ENCODE data around the gene BAIAP2. TPM values are rescaled to one million over a fixed set of nuclear protein-coding genes. Genes with fewer than 3 reads are reported as not detected.

Gene BAIAP2
- total RNA-seq, 1 experiment from 2014 or later: 14.9 TPM

DNA sequence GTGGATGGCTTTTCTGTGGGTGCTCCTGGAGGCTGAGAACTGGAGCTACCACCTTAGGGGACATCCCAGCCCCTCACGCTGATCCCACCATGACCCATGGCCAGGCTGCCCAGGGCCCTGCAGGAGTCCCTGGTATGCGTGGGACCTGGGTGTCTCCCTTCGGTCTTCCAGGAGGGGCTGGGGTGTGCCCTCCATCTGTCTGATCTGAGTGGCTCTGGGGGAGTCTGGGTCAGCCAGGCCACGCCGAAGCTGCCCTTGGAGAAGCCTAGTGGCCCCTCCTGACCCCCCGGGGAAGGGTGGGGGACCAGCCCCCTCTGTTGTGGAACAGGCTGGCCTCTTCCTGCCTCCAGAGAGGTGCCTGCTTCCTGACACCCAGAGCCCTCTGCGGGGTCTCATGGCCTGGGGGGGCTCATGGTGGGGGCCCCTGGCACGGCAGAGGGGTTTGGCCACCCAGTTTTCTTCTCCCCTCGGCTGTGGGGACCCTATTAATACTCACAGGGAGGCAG is 10.7 kb downstream of the BAIAP2 start:
- no peak for DNase-seq
- no peak overlapping the region for H3K4me3 ChIP-seq (ENCODE audit: insufficient read depth, low read depth, low read length)
- no peaks in the 10 kb centered on the region; the same call in 1 of the 2 replicates for H3K36me3 ChIP-seq (replicated peaks; ENCODE audit: control insufficient read depth, insufficient read depth, low read length)
- no peaks in the 10 kb centered on the region for H3K27me3 ChIP-seq (ENCODE audit: control insufficient read depth, insufficient read depth, low read length)

DNA sequence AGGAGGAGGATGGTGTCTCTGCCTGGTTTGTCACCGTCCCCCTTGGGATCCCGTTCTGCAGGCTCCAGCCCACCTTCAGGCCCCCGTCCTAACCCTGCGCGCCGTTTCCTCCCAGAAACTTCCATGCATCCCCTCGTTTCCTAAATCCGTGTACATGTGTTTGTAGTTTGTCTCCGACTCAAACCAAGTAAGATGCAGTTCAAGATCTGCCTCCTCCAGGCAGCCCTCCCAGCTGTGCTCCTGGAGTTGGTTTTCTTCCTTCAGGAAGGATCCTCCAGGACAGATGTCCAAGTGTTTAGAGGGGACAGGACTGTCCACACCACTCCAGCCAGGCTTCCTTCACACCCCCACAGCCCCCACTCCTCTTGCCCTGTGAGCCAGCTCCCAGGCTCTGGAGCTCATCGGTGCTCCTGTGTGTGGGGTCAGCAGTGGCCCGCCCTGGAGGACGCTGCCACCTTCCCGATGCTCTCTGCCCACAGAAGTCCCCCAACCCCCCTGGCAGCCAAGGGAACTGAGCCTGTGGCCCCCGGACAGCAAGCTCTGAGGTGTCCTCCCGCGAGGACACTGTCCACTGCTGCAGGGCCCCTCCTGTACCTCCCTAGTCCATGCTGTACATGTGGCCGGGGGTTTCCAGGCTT is 11.3 kb downstream of the BAIAP2 start:
- Histone ChIP-seq H3K27me3 (ENCODE audit: control insufficient read depth, insufficient read depth, low read length) (no peaks in the 10 kb centered on the region), H3K4me3 (ENCODE audit: insufficient read depth, low read depth, low read length) (no peak overlapping the region), H3K36me3 (replicated peaks; ENCODE audit: control insufficient read depth, insufficient read depth, low read length) (no peaks in the 10 kb centered on the region; the same call in 1 of the 2 replicates)
- DNase-seq: no peak

DNA sequence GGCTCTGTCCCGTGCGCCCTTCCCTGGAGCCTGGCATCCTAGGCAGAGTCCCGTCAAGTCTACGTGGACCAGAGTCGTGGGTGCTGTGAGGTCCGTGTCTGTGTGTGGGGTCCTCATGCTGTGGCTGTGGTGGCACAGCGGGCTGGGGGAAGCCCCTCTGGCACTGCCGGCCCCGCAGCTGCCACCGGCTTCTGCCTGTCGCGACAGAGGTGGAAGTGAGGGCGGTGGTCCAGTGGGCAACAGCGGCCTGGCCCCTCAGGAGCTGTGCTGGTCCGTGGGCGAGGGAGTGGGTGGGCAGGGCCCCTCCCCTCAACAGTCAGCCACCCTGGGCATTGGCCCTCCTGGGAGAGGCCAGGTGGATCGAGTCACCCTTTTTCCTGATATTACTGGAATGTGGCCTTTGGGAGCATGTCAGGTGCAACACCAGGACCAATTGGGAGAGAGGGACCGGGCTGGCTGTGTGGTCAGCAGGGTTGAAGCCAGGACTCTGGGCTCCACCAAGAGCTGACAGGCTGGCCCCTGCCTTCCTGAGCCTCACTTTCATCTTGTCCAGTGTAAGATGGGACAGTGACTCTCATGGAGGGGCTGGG is 11.9 kb downstream of the BAIAP2 start:
- H3K36me3 ChIP-seq (replicated peaks; ENCODE audit: control insufficient read depth, insufficient read depth, low read length): no peaks in the 10 kb centered on the region; the same call in 1 of the 2 replicates
- no peaks in the 10 kb centered on the region for H3K27me3 ChIP-seq (ENCODE audit: control insufficient read depth, insufficient read depth, low read length)
- no peak for DNase-seq
- H3K4me3 ChIP-seq (ENCODE audit: insufficient read depth, low read depth, low read length): no peak overlapping the region

DNA sequence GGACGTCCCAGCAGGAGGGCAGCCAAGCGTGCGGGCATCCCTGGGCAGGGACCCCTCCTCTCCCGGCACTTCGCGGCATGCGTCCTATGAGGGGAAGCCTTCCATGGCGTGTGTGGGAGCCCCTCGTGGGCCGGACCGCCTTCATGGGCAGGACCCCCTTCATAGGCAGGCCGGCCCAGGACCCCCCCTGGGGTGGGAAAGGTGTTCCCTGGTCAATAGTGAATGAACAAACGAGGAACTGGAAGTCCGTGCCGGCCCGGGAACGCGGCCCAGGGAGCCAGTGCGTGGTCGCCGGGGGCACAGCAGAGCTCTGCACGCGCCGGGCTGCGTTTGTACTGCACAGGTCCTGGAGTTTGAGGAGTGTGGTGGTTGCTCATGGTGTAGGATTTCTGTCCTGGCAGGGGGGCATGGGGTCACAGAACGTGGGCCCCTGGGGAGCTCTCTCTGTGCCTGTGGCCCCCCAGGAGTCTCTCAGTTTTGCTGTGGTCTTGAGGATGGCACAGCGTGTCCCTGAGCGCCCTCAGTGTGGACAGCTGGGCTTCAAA is 13.9 kb downstream of the BAIAP2 start:
- Histone ChIP-seq H3K27me3 (ENCODE audit: control insufficient read depth, insufficient read depth, low read length) (no peaks in the 10 kb centered on the region), H3K4me3 (ENCODE audit: insufficient read depth, low read depth, low read length) (no peak overlapping the region), H3K36me3 (replicated peaks; ENCODE audit: control insufficient read depth, insufficient read depth, low read length) (no peaks in the 10 kb centered on the region; the same call in 1 of the 2 replicates)
- DNase-seq: no peak

DNA sequence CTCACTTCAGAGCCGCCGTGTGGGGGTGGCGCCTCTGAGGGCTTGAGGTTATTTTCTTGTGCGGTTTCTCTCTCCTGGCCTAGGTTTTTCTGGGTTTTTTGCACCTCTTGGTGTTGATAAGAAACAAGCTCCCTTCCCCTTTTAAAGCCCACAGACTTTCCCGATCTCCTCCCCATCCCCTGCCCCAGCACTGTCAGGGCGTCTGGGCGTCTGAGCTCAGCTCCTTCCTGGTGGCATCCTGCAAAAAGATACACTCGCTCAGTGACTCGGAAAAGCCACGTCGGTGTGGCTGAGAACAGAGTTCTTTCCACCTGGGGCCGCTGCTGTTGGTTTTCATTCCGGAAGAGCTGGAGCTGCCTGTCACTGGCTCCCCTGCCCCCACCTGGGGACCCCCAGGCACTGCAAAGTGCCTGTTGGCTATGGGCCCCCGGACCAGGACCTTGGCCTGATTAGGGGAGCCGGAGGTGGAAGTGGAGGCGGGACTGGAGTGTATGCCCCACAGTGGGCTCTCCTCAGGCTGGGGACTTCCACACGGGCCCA is 14.5 kb downstream of the BAIAP2 start:
- Histone ChIP-seq H3K27me3 (ENCODE audit: control insufficient read depth, insufficient read depth, low read length) (no peaks in the 10 kb centered on the region), H3K36me3 (replicated peaks; ENCODE audit: control insufficient read depth, insufficient read depth, low read length) (no peaks in the 10 kb centered on the region; the same call in 1 of the 2 replicates), H3K4me3 (ENCODE audit: insufficient read depth, low read depth, low read length) (no peak overlapping the region)
- no peak for DNase-seq

DNA sequence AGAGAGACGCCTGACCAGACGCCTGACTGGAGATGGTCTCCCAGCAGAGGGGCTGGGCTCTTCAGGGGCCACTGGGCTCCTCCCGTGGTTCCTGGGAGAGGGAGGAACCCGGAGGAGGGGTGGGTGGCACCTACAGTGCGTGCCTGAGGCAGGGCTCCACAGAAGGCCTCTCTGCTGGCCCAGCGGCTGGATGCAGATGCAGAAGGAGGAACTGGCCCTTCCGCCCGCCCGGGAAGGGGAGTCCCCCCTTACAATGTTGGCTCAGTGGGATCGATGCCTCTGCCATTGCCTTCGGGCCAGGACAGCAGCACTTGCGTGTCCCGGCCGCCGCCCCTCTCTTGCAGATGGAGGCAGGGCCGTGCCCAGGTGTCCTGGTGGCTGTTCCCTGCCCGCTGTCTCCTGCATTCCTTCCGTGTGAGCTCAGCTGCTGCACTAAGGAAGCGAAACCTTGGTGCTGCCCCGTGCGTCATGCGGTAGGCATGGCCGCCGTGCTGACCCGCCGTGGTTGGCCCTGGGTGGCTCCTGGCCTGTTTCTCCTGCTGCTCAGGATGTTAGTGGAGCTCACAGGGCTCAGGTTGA is 15.1 kb downstream of the BAIAP2 start:
- Histone ChIP-seq H3K4me3 (ENCODE audit: insufficient read depth, low read depth, low read length) (no peak overlapping the region), H3K36me3 (replicated peaks; ENCODE audit: control insufficient read depth, insufficient read depth, low read length) (no peaks in the 10 kb centered on the region; the same call in 1 of the 2 replicates), H3K27me3 (ENCODE audit: control insufficient read depth, insufficient read depth, low read length) (no peaks in the 10 kb centered on the region)
- DNase-seq: no peak

DNA sequence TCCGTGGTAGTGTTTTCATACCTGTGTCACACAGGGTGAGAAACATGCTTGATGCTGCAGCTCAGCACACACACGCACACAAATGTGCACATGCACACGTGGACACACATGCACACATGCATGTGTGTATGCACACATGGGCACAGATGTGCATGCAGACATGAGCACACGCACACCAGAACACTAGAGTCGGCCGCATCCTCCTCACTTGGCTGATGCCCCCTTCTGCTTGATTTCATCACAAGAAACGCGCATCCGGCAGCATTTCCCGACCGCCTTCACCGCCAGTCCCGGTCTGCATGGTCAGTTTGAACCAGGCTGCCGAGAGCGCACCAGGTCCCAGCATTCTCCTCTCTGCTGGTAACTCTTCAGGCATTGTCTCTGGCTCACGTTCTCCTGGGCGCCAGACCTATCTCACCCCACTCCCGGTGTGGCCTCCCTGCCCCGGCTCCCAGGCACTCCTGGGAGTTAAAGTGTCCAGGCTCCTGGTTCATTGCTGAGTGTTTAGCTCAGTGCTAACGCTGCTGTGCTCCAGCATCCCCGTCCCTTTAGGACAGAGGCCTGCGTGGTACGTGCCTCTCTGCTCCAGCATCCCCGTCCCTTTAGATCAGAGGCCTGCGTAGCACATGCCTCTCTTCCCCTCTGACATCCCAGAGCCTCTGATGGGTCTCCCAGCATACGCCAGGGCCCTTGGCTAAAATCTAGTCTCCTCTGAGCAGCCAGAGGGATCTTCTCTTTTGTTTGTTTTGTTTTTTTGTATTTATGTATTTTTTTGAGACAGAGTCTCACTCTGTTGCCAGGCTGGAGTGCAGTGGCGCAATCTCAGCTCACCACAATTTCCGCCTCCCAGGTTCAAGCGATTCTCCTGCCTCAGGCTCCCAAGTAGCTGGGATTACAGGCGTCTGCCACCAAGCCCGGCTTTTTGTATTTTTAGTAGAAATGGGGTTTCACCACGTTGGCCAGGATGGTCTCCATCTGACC is 16.0 kb downstream of the BAIAP2 start:
- no peak overlapping the region for H3K4me3 ChIP-seq (ENCODE audit: insufficient read depth, low read depth, low read length)
- DNase-seq: no peak
- H3K36me3 ChIP-seq (replicated peaks; ENCODE audit: control insufficient read depth, insufficient read depth, low read length): no peaks in the 10 kb centered on the region; the same call in 1 of the 2 replicates
- no peaks in the 10 kb centered on the region for H3K27me3 ChIP-seq (ENCODE audit: control insufficient read depth, insufficient read depth, low read length)

DNA sequence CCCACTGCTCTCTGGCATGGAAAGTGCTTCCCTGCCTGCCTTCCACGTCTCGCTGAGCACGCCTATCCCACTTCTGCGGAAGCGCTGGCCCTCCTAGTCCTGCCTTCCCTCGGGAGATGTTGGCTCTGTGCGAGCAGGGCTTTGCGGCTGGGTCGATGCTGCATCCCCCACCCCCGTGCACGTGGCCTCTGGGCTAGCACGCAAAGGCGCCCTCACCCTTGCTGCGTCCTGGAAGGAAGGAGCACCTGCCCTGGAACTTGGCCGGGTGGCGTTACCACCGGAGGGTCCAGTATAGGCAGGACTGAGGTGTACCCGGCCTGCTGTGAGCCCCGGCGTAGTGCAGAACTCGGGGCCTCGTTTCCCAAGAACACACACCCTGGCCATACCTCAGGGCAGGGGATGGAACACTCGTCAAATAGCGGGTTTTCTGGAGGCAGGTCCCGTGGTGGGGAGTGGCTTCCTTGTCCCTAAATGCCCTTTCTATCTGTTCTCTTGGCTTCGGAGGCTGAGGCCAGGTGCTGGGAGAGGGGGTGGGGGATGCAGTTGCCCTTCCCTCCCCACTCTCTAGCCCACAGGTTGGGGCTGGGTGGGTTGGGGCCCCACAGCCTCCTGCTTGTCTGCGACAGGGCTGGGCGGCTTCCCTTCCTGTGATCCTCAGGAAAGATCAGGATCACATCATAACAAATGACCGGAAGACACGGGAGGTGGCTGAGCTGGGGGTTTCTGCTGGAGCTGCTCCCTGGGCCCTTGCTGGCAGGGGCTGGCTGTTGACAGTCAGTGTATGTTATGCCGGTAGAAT is 17.4 kb downstream of the BAIAP2 start:
- DNase-seq: no peak
- no peak overlapping the region for H3K4me3 ChIP-seq (ENCODE audit: insufficient read depth, low read depth, low read length)

DNA sequence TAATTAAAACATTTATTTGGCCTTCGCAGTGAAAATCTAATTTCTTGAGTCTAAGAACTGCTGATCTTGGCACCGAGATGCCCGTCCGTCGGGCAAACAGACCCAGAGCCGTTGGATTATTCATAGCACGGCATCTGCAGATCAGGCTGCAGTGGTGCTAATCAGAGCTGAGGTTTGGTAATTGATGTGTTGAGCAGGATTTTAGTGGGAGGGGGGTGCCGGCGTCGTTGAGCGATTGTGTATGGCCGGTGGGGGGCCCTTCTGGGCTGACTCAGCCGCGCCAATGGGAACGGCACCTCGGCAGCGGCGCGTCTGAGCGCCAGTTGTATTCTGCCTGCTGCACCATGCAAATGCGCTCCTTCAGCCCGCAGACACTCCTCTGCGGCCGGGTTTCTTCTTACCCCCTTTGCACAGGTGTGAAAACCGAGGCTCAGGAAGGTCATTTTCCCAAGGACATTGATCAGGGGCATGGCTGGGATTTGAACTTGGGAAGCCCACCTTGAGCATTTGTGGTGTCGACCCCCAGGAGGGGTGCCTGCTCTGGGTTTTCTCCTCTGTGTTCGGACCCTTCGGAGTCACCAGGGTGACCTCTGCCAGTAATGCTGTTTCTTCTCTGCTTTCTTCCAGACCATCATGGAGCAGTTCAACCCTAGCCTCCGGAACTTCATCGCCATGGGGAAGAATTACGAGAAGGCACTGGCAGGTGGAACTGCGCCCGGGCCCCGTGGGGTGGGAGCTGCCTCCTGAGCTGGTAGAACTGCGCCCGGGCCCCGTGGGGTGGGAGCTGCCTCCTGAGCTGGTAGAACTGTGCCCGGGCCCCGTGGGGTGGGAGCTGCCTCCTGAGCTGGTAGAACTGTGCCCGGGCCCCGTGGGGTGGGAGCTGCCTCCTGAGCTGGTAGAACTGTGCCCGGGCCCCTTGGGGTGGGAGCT is 18.4 kb downstream of the BAIAP2 start:
- Histone ChIP-seq H3K27me3 (ENCODE audit: control insufficient read depth, insufficient read depth, low read length) (no peaks in the 10 kb centered on the region), H3K36me3 (replicated peaks; ENCODE audit: control insufficient read depth, insufficient read depth, low read length) (no peaks in the 10 kb centered on the region), H3K4me3 (ENCODE audit: insufficient read depth, low read depth, low read length) (no peak overlapping the region)
- DNase-seq: no peak

More for the DNA sequence above, 17.4 kb downstream of the BAIAP2 start:
- Histone ChIP-seq H3K27me3 (ENCODE audit: control insufficient read depth, insufficient read depth, low read length) (no peaks in the 10 kb centered on the region), H3K36me3 (replicated peaks; ENCODE audit: control insufficient read depth, insufficient read depth, low read length) (no peaks in the 10 kb centered on the region; the same call in 1 of the 2 replicates)

DNA sequence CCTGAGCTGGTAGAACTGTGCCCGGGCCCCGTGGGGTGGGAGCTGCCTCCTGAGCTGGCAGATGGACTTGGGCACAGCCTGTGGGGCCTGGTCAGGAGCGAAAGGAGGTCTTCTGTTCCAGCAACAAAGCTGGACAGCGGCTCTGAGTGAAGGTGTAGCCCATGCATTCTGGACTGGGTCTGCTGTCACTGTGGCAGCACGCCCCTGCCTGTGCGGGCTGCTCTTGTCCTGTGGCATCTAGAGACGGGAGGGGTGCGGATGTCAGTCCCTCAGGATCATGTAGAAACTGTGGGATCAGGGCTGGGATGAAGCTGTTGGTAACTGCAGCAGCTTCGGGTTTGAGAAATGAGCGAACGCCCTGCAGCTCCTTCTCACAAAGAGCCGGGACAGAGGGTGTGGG is 19.4 kb downstream of the BAIAP2 start:
- Histone ChIP-seq H3K36me3 (replicated peaks; ENCODE audit: control insufficient read depth, insufficient read depth, low read length) (no peaks in the 10 kb centered on the region), H3K27me3 (ENCODE audit: control insufficient read depth, insufficient read depth, low read length) (no peaks in the 10 kb centered on the region), H3K4me3 (ENCODE audit: insufficient read depth, low read depth, low read length) (no peak overlapping the region)
- no peak for DNase-seq

DNA sequence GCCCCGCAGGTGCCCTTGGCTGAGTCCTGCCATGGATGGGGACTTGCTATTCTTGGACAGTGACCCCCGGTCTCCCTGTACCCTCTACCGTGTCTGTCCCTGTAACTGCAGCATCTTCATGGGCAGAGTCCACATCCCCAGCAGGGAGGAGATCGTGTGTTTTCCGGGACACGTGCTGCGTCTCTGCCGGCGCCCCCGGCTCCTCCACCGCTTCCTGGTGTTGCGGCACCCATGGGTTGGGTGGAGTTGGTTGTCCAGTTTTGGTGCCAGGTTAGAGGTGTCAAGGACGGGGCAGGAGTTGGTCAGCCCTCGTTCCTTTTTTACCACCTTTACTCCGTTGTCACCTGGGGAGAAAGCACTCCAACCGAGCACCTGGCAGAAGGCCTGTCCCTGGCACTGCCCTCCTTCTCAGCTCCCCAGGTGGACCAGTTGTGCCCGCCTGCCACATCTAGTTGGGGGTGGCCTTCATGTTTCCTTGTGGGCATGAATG is 20.0 kb downstream of the BAIAP2 start:
- no peak for DNase-seq
- Histone ChIP-seq H3K36me3 (replicated peaks; ENCODE audit: control insufficient read depth, insufficient read depth, low read length) (no peaks in the 10 kb centered on the region), H3K27me3 (ENCODE audit: control insufficient read depth, insufficient read depth, low read length) (no peaks in the 10 kb centered on the region), H3K4me3 (ENCODE audit: insufficient read depth, low read depth, low read length) (no peak overlapping the region)

DNA sequence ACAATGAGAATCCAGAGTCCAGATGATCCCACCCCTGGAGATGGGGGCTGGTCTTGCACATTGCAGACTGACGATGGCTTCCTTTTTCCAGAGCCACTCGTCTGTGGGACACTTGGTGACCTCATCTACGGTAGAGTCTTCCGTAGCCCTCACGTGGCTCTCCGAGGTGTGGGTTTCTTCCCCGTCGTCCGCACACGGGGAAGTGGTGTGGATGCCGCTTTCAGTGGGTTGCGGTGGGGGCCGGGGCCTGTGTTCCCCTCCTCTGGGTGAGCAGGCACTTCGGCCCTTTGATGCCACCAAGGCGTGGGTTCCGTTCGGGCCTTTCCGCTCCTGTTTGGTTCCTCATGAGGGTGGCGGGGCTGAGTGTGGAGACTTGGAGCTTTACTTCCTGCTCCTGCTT is 21.4 kb downstream of the BAIAP2 start:
- Histone ChIP-seq H3K36me3 (replicated peaks; ENCODE audit: control insufficient read depth, insufficient read depth, low read length) (no peaks in the 10 kb centered on the region), H3K4me3 (ENCODE audit: insufficient read depth, low read depth, low read length) (no peak overlapping the region), H3K27me3 (ENCODE audit: control insufficient read depth, insufficient read depth, low read length) (no peaks in the 10 kb centered on the region)
- DNase-seq: no peak
